GM12878 (cell line): ENCODE results near the gene JUN. TPM values are rescaled to one million over a fixed set of nuclear protein-coding genes. Genes with fewer than 3 reads are reported as not detected.
A peak's percentile ranks its signal among the peaks of the same experiment; 100 is the strongest.

Source experiments
- CBFB ChIP-seq: IDR thresholded peaks from 2 replicates; pipeline ENCODE4 v1.6.1; 2016; ENCODE audit warnings: antibody characterized with exemption, low read depth
- MEF2B ChIP-seq: fragments of 450-650 bp; IDR thresholded peaks from 2 replicates; pipeline ENCODE4 v1.6.1; 2018; ENCODE audit warnings: mild to moderate bottlenecking, moderate library complexity; ENCODE audit not compliant: partially characterized antibody, poor library complexity, severe bottlenecking
- MYB ChIP-seq: fragments of 150-350 bp; IDR thresholded peaks from 2 replicates; pipeline ENCODE4 v1.6.1; 2014; ENCODE audit warnings: mild to moderate bottlenecking, low read depth, low read length, borderline replicate concordance
- NFYB ChIP-seq: IDR thresholded peaks from 2 replicates; pipeline ENCODE4 v1.6.1; 2011; ENCODE audit warnings: low read depth, mild to moderate bottlenecking, low read length, improper control_type of control experiment, moderate library complexity; ENCODE audit not compliant: insufficient read depth
- NR2C2 ChIP-seq: IDR thresholded peaks from 2 replicates; pipeline ENCODE4 v1.6.1; 2011; ENCODE audit warnings: borderline replicate concordance, low read depth; ENCODE audit not compliant: control insufficient read depth, insufficient read length
- POU2F2 ChIP-seq: IDR thresholded peaks from 3 replicates; pipeline ENCODE4 v1.6.1; 2011; ENCODE audit warnings: low read depth, mild to moderate bottlenecking, low read length, borderline replicate concordance
- RAD21 ChIP-seq: IDR thresholded peaks from 2 replicates; pipeline ENCODE4 v1.6.1; 2011; ENCODE audit warnings: mild to moderate bottlenecking, low read depth, low read length, moderate library complexity; ENCODE audit not compliant: insufficient read depth
- SKIL ChIP-seq: fragments of 450-650 bp; IDR thresholded peaks from 2 replicates; pipeline ENCODE4 v1.6.1; 2017; ENCODE audit warnings: mild to moderate bottlenecking, low read depth, inconsistent platforms; ENCODE audit not compliant: poor library complexity, severe bottlenecking
- SMAD1 ChIP-seq: fragments of 450-650 bp; IDR thresholded peaks from 2 replicates; pipeline ENCODE4 v1.6.1; 2018; ENCODE audit warnings: mild to moderate bottlenecking, low read depth; ENCODE audit not compliant: partially characterized antibody
- SRF ChIP-seq, 2 experiments: IDR thresholded peaks; 2 replicates each; pipeline ENCODE4 v1.6.1; 2011; ENCODE audit warnings: low read depth in 2 of 2, low read length in 2 of 2, mild to moderate bottlenecking in 1 of 2, moderate library complexity in 1 of 2
- TAF1 ChIP-seq: IDR thresholded peaks from 2 replicates; pipeline ENCODE4 v1.6.1; 2011; ENCODE audit warnings: mild to moderate bottlenecking, low read depth, low read length, borderline replicate concordance
- TCF3 ChIP-seq: IDR thresholded peaks from 2 replicates; pipeline ENCODE4 v1.6.1; 2012; ENCODE audit warnings: low read depth, mild to moderate bottlenecking, low read length, borderline replicate concordance; ENCODE audit not compliant: insufficient read depth
- TCF7 ChIP-seq: IDR thresholded peaks from 2 replicates; pipeline ENCODE4 v1.6.1; 2014; ENCODE audit warnings: antibody characterized with exemption, borderline replicate concordance
- ZBED1 ChIP-seq: IDR thresholded peaks from 2 replicates; pipeline ENCODE4 v1.6.1; 2016; ENCODE audit warnings: borderline replicate concordance
- polyA plus RNA-seq, 11 experiments: library from polyadenylated mRNA; depleted of rRNA in 4 of 11; unstranded in 6 of 11; stranded (reverse) in 5 of 11; fragments of >200 nt; fragmentation: Nextera tagmentation in 4 of 11; fragmentation: Illumina TruSeq in 1 of 11; extraction: Ambion mirVana in 4 of 11; extraction: Trizol in 1 of 11; gene quantifications; 1 replicate in 1 of 11; 2 replicates in 10 of 11; pipeline versions ENCODE4 v1.2.1 to v1.2.3, GENCODE V29; 2011 to 2016; ENCODE audit warnings: inconsistent platforms in 2 of 11, missing spikeins in 2 of 11, low read depth in 1 of 11
- total RNA-seq, 4 experiments: library from RNA; depleted of rRNA in 3 of 4; stranded (reverse); fragments of >200 nt in 3 of 4; fragmentation: Illumina TruSeq in 1 of 4; extraction: Trizol in 1 of 4; gene quantifications; 2 replicates each; pipeline versions ENCODE4 v1.2.1 to v1.2.3, GENCODE V29; 2013 to 2021
- TF ChIP-seq, protein P1 (sequence below): fragments of 450-650 bp; IDR thresholded peaks from 2 replicates; pipeline ENCODE4 v1.6.1; 2017; ENCODE audit warnings: mild to moderate bottlenecking, moderate library complexity
- TF ChIP-seq, protein P2 (sequence below): IDR thresholded peaks from 2 replicates; pipeline ENCODE4 v1.6.1; 2012; ENCODE audit warnings: mild to moderate bottlenecking, low read depth, low read length

The JUN gene
- total and polyA plus RNA-seq, 10 of the 15 experiments (the other 5 are each of a cell fraction or from before 2014, with no cell fraction given) = 0.18 to 8.4 (median 2.8) TPM

- TF ChIP-seq, protein P1, sequence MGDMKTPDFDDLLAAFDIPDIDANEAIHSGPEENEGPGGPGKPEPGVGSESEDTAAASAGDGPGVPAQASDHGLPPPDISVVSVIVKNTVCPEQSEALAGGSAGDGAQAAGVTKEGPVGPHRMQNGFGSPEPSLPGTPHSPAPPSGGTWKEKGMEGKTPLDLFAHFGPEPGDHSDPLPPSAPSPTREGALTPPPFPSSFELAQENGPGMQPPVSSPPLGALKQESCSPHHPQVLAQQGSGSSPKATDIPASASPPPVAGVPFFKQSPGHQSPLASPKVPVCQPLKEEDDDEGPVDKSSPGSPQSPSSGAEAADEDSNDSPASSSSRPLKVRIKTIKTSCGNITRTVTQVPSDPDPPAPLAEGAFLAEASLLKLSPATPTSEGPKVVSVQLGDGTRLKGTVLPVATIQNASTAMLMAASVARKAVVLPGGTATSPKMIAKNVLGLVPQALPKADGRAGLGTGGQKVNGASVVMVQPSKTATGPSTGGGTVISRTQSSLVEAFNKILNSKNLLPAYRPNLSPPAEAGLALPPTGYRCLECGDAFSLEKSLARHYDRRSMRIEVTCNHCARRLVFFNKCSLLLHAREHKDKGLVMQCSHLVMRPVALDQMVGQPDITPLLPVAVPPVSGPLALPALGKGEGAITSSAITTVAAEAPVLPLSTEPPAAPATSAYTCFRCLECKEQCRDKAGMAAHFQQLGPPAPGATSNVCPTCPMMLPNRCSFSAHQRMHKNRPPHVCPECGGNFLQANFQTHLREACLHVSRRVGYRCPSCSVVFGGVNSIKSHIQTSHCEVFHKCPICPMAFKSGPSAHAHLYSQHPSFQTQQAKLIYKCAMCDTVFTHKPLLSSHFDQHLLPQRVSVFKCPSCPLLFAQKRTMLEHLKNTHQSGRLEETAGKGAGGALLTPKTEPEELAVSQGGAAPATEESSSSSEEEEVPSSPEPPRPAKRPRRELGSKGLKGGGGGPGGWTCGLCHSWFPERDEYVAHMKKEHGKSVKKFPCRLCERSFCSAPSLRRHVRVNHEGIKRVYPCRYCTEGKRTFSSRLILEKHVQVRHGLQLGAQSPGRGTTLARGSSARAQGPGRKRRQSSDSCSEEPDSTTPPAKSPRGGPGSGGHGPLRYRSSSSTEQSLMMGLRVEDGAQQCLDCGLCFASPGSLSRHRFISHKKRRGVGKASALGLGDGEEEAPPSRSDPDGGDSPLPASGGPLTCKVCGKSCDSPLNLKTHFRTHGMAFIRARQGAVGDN = 0 out of 2 replicates have a peak, but pooled peaks have one; percentile 17
- peak; percentile 89 for TF ChIP-seq SMAD1
- TF ChIP-seq NR2C2 = no peak
- peak; percentile 64 for TF ChIP-seq SKIL
- peak; percentile 78; the same call in 1 of the 2 replicates for TF ChIP-seq TCF3
- 0 out of 2 replicates have a peak, but pooled peaks have one; percentile 40 for TF ChIP-seq ZBED1
- TF ChIP-seq TAF1 = peak; percentile 95
- no peak for TF ChIP-seq RAD21
- TF ChIP-seq POU2F2 = peak; percentile 98; the same call in 2 of the 3 replicates
- TF ChIP-seq, protein P2, sequence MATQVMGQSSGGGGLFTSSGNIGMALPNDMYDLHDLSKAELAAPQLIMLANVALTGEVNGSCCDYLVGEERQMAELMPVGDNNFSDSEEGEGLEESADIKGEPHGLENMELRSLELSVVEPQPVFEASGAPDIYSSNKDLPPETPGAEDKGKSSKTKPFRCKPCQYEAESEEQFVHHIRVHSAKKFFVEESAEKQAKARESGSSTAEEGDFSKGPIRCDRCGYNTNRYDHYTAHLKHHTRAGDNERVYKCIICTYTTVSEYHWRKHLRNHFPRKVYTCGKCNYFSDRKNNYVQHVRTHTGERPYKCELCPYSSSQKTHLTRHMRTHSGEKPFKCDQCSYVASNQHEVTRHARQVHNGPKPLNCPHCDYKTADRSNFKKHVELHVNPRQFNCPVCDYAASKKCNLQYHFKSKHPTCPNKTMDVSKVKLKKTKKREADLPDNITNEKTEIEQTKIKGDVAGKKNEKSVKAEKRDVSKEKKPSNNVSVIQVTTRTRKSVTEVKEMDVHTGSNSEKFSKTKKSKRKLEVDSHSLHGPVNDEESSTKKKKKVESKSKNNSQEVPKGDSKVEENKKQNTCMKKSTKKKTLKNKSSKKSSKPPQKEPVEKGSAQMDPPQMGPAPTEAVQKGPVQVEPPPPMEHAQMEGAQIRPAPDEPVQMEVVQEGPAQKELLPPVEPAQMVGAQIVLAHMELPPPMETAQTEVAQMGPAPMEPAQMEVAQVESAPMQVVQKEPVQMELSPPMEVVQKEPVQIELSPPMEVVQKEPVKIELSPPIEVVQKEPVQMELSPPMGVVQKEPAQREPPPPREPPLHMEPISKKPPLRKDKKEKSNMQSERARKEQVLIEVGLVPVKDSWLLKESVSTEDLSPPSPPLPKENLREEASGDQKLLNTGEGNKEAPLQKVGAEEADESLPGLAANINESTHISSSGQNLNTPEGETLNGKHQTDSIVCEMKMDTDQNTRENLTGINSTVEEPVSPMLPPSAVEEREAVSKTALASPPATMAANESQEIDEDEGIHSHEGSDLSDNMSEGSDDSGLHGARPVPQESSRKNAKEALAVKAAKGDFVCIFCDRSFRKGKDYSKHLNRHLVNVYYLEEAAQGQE = peak; percentile 27; the same call in 1 of the 2 replicates
- peak; percentile 91 for TF ChIP-seq NFYB
- peak; percentile 94 for TF ChIP-seq CBFB
- TF ChIP-seq MEF2B = peak; percentile 83
- TF ChIP-seq SRF (IDR thresholded peaks at IDR 0.05; ENCODE audit: low read depth in 2 of 2, low read length in 2 of 2) = 0 out of 4 replicates have a peak, but pooled peaks of 1 of the 2 experiments have one; percentile 27
- TF ChIP-seq MYB = 0 out of 2 replicates have a peak, but pooled peaks have one; percentile 25
- peak; percentile 49; the same call in 1 of the 2 replicates for TF ChIP-seq TCF7
Observed at GRCh38 chr1:58783993-58784757, at the start of gene JUN (continued).
